ENCODE measurements around the gene ALKBH6.

GRCh38 chr19:36019061-36019670, 5.2 kb upstream of the ALKBH6 start:
- TF ChIP-seq CTCF (IDR thresholded peaks at IDR 0.05) (no peak), POLR2A (IDR thresholded peaks at IDR 0.05) (no peak)

Data from lower leg skin (tissue), 3 donors.